Astrocyte of the cerebellum (primary cell): ENCODE results near the gene STN1.

Source experiments
- DNase-seq: peaks from one replicate; pipeline ENCODE4 v3.0.0-alpha.2; 2011; ENCODE audit warnings: low read depth
- H3K4me3 ChIP-seq: 2 replicates; pipeline ENCODE4 v1.5.1; 2011; ENCODE audit warnings: mild to moderate bottlenecking, low read depth, low read length, moderate library complexity
- CTCF ChIP-seq: IDR thresholded peaks from 2 replicates; pipeline ENCODE4 v1.5.1; 2012; ENCODE audit warnings: low read length, low read depth, moderate library complexity, mild to moderate bottlenecking; ENCODE audit errors: missing control alignments
- in situ Hi-C: cut with HindIII; loops from 2 replicates; pipeline ENCODE4 v1.10.0; 2017; ENCODE audit warnings: low sequenced_read_pairs

STN1 gene

GRCh38 chr10:103926722-103927319 is 8.8 kb upstream of the STN1 start:
- no peak for TF ChIP-seq CTCF
- no peak overlapping the region for H3K4me3 ChIP-seq
- DNase-seq: no peak
- in situ Hi-C loops: no loop called here

- in situ Hi-C loops: no loop called here
- no peak overlapping the region for H3K4me3 ChIP-seq
- DNase-seq: no peak
- no peak for TF ChIP-seq CTCF
Observed at GRCh38 chr10:103925591-103925990, 7.6 kb upstream of the STN1 start.

GRCh38 chr10:103923502-103923901 is 5.5 kb upstream of the STN1 start:
- H3K4me3 ChIP-seq: no peak overlapping the region
- no peak for DNase-seq
- in situ Hi-C loops: no loop called here
- no peak for TF ChIP-seq CTCF

- no peak for TF ChIP-seq CTCF
Observed at GRCh38 chr10:103922659-103923058, 4.7 kb upstream of the STN1 start.

GRCh38 chr10:103921750-103922195 is 3.8 kb upstream of the STN1 start:
- no peak overlapping the region for H3K4me3 ChIP-seq
- in situ Hi-C loops: no loop called here
- no peak for TF ChIP-seq CTCF
- no peak for DNase-seq

More at GRCh38 chr10:103922659-103923058, 4.7 kb upstream of the STN1 start:
- no peak for DNase-seq
- H3K4me3 ChIP-seq: no peak overlapping the region
- in situ Hi-C loops: no loop called here

GRCh38 chr10:103921248-103921647 is 3.3 kb upstream of the STN1 start:
- H3K4me3 ChIP-seq: no peak overlapping the region
- TF ChIP-seq CTCF: no peak
- DNase-seq: no peak
- in situ Hi-C loops: no loop called here
